ENCODE results near the gene NLRP10. TPM values are rescaled to one million over a fixed set of nuclear protein-coding genes. Genes with fewer than 3 reads are reported as not detected.

NLRP10 gene
- total RNA-seq (not detected), polyA plus RNA-seq (not detected)

DNA sequence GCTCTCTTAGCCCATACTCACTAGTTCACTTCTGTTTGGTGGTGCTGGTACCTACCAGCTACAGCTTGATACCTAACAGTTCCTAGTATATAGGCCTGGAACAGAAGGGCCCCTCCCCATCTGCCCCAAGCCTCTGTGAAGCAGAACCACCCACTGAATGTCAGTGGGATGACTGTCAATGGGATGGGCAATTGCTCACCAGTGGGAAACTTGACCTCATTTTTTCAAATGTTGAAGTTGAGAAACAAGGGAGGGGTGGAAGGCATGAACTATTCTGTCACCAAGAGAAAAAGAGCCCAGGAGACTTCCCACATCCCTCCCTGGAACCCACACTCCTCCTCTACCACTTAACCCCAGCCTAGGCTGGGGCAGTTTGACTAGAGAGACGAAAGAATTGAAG is at the start of gene NLRP10:
NLRP10 (minus strand) TSS at position 62 of the 400 bp plus-strand sequence. CDS start 1,952 bp downstream, outside the sequence.
- WGBS = 85% methylated on average over 1 of the region's 1 CpG
- no peaks in the 10 kb centered on the region for H3K4me1 ChIP-seq (ENCODE audit: insufficient read depth)
- no peak for DNase-seq (ENCODE audit: extremely low spot score)
- no peak within 1 kb of the TSS for H3K4me3 ChIP-seq (ENCODE audit: low read depth, low read length)
- no peaks in the 10 kb centered on the region for H3K36me3 ChIP-seq (ENCODE audit: insufficient read depth)
- no peak within 1 kb of the TSS for H3K27ac ChIP-seq (ENCODE audit: low read depth)

GRCh38 chr11:8013833-8014232 is 48.6 kb upstream of the NLRP10 start:
- Histone ChIP-seq H3K36me3 (ENCODE audit: insufficient read depth) (no peaks in the 10 kb centered on the region), H3K4me3 (ENCODE audit: low read depth, low read length) (no peak overlapping the region), H3K27ac (ENCODE audit: low read depth) (no peak overlapping the region), H3K4me1 (ENCODE audit: insufficient read depth) (no peaks in the 10 kb centered on the region)
- no peak for DNase-seq (ENCODE audit: extremely low spot score)
- 71% methylated on average over 5 of the region's 5 CpGs for WGBS

GRCh38 chr11:8011981-8012444 is 46.8 kb upstream of the NLRP10 start:
- no peak overlapping the region for H3K27ac ChIP-seq (ENCODE audit: low read depth)
- H3K4me1 ChIP-seq (ENCODE audit: insufficient read depth) = no peaks in the 10 kb centered on the region
- 35% methylated on average over 4 of the region's 4 CpGs for WGBS
- DNase-seq (ENCODE audit: extremely low spot score) = no peak
- H3K4me3 ChIP-seq (ENCODE audit: low read depth, low read length) = no peak overlapping the region
- H3K36me3 ChIP-seq (ENCODE audit: insufficient read depth) = no peaks in the 10 kb centered on the region

DNA sequence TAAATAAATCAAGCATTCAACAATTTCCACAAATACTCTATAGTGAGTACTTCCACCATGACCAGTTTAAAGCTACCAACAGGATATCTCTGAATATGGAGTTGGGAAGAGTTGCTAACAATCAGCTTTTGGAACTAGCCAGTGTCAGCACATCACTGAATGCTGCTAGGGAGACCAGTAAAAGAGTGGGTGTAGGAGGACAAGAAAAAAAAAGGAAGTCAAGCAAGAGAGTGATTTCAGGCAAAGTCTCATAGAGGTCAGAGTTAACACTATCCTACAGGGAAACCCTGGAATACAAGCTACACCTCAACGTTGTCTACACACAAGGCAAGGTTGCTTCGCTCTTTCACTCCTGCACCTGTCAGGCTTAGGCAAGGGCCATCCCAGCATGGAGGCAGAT is 46.1 kb upstream of the NLRP10 start:
- H3K4me1 ChIP-seq (ENCODE audit: insufficient read depth) = no peaks in the 10 kb centered on the region
- no peaks in the 10 kb centered on the region for H3K36me3 ChIP-seq (ENCODE audit: insufficient read depth)
- 85% methylated on average over 2 of the region's 2 CpGs for WGBS
- DNase-seq (ENCODE audit: extremely low spot score) = no peak
- no peak overlapping the region for H3K4me3 ChIP-seq (ENCODE audit: low read depth, low read length)
- H3K27ac ChIP-seq (ENCODE audit: low read depth) = no peak overlapping the region

DNA sequence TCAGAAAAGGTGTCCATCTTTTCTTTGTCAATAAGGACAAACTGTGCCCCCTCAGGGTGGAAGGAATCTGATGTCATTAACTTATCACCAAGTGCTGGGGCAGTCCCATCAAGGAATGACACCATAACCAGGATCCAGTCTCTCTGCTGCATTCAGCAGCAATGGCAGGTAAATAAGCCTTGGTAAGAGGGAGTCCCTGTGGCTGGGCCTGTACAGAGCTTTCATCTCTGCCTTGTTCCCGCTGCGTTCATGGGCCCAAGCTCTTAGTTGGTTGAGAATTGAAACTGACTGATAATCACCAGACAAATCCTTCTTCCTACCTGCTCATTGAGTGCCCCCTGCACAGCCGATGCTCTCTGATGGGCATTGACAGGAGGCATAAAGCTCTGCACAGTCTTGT is 44.6 kb upstream of the NLRP10 start:
- Histone ChIP-seq H3K4me3 (ENCODE audit: low read depth, low read length) (no peak overlapping the region), H3K36me3 (ENCODE audit: insufficient read depth) (no peaks in the 10 kb centered on the region), H3K4me1 (ENCODE audit: insufficient read depth) (no peaks in the 10 kb centered on the region), H3K27ac (ENCODE audit: low read depth) (no peak overlapping the region)
- WGBS = 90% methylated on average over 3 of the region's 3 CpGs
- no peak for DNase-seq (ENCODE audit: extremely low spot score)

- no peak overlapping the region for H3K4me3 ChIP-seq (ENCODE audit: low read depth, low read length)
- DNase-seq (ENCODE audit: extremely low spot score) = no peak
- WGBS = 39% methylated on average over 4 of the region's 4 CpGs
- H3K27ac ChIP-seq (ENCODE audit: low read depth) = no peak overlapping the region
- no peaks in the 10 kb centered on the region for H3K36me3 ChIP-seq (ENCODE audit: insufficient read depth)
- no peaks in the 10 kb centered on the region for H3K4me1 ChIP-seq (ENCODE audit: insufficient read depth)
Measured at GRCh38 chr11:8008212-8008611, 43.0 kb upstream of the NLRP10 start.

DNA sequence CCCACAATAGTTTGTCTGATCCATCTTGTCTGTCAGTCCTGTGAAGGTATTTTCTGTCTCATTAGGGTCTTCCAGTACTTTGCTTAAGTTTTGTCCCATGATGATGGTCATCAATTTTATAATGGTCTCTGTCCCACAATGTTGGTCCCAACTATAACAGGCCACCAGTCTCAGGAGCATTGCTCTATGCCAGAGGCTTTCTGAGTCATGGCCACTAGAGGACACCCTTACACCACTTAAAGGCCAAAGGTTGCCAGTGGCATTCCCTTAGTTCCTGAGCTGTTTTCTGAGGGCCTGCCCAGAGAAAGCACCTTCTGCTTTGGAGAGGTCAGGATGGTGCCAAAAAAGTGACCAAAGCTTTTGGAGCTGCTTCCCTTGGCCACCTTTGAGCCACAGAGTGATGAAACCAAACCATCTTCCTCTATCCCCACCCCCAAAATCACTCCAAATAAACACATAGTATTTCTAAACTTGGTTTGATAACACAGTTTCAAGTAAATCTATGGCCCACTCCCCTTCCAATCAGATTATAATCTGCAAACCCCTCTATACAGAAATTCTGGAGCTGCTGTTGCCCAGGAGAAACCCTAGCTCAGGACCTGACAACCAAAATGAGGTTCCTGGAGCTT is 41.2 kb upstream of the NLRP10 start:
- Histone ChIP-seq H3K27ac (ENCODE audit: low read depth) (no peak overlapping the region), H3K36me3 (ENCODE audit: insufficient read depth) (no peaks in the 10 kb centered on the region), H3K4me3 (ENCODE audit: low read depth, low read length) (no peak overlapping the region), H3K4me1 (ENCODE audit: insufficient read depth) (no peaks in the 10 kb centered on the region)
- peak; percentile 41 for DNase-seq (ENCODE audit: extremely low spot score)

DNA sequence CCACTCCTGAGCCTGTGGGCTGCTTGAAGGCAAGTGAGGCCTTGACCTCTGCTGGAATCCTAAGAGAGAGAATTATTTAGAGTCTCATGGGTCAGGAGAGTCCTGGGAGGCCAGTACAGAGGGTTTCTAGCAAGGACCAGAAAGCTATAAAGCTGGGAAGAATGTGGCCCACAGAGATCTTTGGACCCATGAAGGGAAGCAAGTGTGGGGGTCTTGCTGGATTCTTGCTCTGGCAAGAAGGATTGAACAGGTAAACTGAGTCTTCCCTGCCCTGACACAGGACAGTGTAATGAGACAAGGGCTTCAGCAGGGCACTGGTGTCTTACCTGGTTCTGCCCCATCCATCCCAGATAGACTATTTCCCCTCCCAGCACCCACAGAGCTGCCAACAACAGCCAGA is 40.3 kb upstream of the NLRP10 start:
- Histone ChIP-seq H3K27ac (ENCODE audit: low read depth) (no peak overlapping the region), H3K36me3 (ENCODE audit: insufficient read depth) (no peaks in the 10 kb centered on the region), H3K4me3 (ENCODE audit: low read depth, low read length) (no peak overlapping the region), H3K4me1 (ENCODE audit: insufficient read depth) (no peaks in the 10 kb centered on the region)
- no peak for DNase-seq (ENCODE audit: extremely low spot score)

GRCh38 chr11:8004008-8004407 is 38.8 kb upstream of the NLRP10 start:
- no peak overlapping the region for H3K4me3 ChIP-seq (ENCODE audit: low read depth, low read length)
- no peaks in the 10 kb centered on the region for H3K4me1 ChIP-seq (ENCODE audit: insufficient read depth)
- H3K27ac ChIP-seq (ENCODE audit: low read depth) = no peak overlapping the region
- WGBS = 89% methylated on average over 2 of the region's 2 CpGs
- no peak for DNase-seq (ENCODE audit: extremely low spot score)
- H3K36me3 ChIP-seq (ENCODE audit: insufficient read depth) = no peaks in the 10 kb centered on the region

DNA sequence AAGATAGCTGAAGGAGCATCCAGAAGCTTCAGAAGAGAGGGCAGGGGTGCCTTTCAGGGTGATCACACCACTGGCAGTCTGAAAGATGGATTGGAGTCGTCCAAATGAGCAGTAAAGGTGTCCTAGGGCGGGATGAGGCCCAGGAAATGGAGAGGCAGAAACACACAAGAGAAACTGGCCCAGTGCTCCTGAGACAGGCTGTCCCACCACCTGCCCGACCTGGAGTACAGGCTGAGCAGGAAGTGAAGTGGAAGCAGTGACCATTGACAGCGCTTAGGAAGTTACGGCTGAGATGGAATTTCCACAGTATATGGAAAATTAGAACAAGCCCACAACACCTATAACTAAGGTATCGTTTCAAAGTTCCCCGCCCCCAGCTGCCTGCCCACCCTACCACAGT is 37.9 kb upstream of the NLRP10 start:
- Histone ChIP-seq H3K36me3 (ENCODE audit: insufficient read depth) (no peaks in the 10 kb centered on the region), H3K4me1 (ENCODE audit: insufficient read depth) (no peaks in the 10 kb centered on the region), H3K4me3 (ENCODE audit: low read depth, low read length) (no peak overlapping the region), H3K27ac (ENCODE audit: low read depth) (no peak overlapping the region)
- no peak for DNase-seq (ENCODE audit: extremely low spot score)
- WGBS = 71% methylated on average over 7 of the region's 7 CpGs

DNA sequence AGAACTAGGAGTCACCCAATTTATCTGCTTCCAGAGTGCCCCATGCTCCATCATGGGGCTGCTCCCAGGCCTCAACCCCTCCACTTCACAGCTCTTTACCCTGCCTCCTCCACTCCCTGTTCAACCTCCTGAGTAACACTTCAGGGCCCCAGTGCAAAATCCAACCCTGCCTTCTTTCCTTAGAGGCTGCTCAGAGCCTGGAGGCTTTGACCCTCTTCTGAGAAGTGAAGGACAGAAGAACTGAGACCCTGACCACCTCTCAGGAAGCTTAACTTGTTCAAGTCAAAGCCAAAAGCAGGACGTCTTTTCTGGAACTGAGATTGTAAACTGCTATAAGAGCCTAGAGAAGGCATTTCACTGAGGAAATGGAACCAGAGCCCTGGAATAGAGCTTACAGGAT is 37.4 kb upstream of the NLRP10 start:
- DNase-seq (ENCODE audit: extremely low spot score) = no peak
- no peaks in the 10 kb centered on the region for H3K4me1 ChIP-seq (ENCODE audit: insufficient read depth)
- WGBS = 47% methylated on average over 1 of the region's 1 CpG
- H3K36me3 ChIP-seq (ENCODE audit: insufficient read depth) = no peaks in the 10 kb centered on the region
- no peak overlapping the region for H3K4me3 ChIP-seq (ENCODE audit: low read depth, low read length)
- H3K27ac ChIP-seq (ENCODE audit: low read depth) = no peak overlapping the region

DNA sequence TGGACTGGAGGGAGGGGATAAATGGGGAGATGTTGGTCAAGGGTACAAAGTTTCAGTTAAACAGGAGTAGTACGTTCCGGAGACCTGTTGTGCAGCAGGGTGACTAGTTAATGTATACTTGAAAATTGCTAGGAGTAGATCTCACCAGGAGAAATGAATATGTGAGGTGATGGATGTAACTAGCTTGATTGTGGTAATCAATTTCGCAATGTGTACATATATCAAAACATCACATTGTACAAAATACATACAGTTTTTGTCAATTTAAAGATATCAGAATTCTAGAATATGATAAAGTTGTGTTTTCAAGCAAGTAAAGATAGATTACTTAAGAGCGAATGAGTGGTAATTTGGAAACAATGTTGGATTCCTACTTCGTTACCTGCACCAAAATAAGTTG is 35.1 kb upstream of the NLRP10 start:
- H3K36me3 ChIP-seq (ENCODE audit: insufficient read depth) = peaks cover 2% of the 10 kb centered on the region
- no peak overlapping the region for H3K27ac ChIP-seq (ENCODE audit: low read depth)
- H3K4me1 ChIP-seq (ENCODE audit: insufficient read depth) = no peaks in the 10 kb centered on the region
- H3K4me3 ChIP-seq (ENCODE audit: low read depth, low read length) = no peak overlapping the region
- no peak for DNase-seq (ENCODE audit: extremely low spot score)
- 81% methylated on average over 5 of the region's 5 CpGs for WGBS

GRCh38 chr11:7999795-8000194 is 34.5 kb upstream of the NLRP10 start:
- H3K4me3 ChIP-seq (ENCODE audit: low read depth, low read length) = no peak overlapping the region
- no peak overlapping the region for H3K27ac ChIP-seq (ENCODE audit: low read depth)
- no peaks in the 10 kb centered on the region for H3K4me1 ChIP-seq (ENCODE audit: insufficient read depth)
- DNase-seq (ENCODE audit: extremely low spot score) = no peak
- WGBS = 94% methylated on average over 10 of the region's 10 CpGs
- peaks cover 2% of the 10 kb centered on the region for H3K36me3 ChIP-seq (ENCODE audit: insufficient read depth)

- Histone ChIP-seq H3K36me3 (ENCODE audit: insufficient read depth) (peaks cover 9% of the 10 kb centered on the region), H3K4me3 (ENCODE audit: low read depth, low read length) (no peak overlapping the region), H3K4me1 (ENCODE audit: insufficient read depth) (no peaks in the 10 kb centered on the region), H3K27ac (ENCODE audit: low read depth) (no peak overlapping the region)
- DNase-seq (ENCODE audit: extremely low spot score) = no peak
- WGBS = 87% methylated on average over 6 of the region's 6 CpGs
Measured at GRCh38 chr11:7994581-7995278, 29.5 kb upstream of the NLRP10 start.

Data from urinary bladder (tissue), 4 donors.